Prostate gland (tissue), 2 donors: Measurements from ENCODE around the gene MRPS9.

Experiments used
- CTCF ChIP-seq, 4 experiments: fragments of 200-600 bp in 2 of 4; fragments of 450-650 bp in 2 of 4; sonication (generic) in 2 of 4; IDR thresholded peaks; 1 replicate in 3 of 4; 2 replicates in 1 of 4; pipeline ENCODE4 v1.5.1; 2016 to 2019; ENCODE audit warnings: antibody characterized with exemption in 4 of 4, mild to moderate bottlenecking in 2 of 4, moderate library complexity in 2 of 4
- POLR2A ChIP-seq: fragments of 450-650 bp; IDR thresholded peaks from one replicate; pipeline ENCODE4 v1.6.1; 2016; ENCODE audit warnings: antibody characterized with exemption, mild to moderate bottlenecking

GRCh38 chr2:105087273-105087672, 49.4 kb downstream of the MRPS9 start:
- TF ChIP-seq CTCF (IDR thresholded peaks at IDR 0.05) (no peak), POLR2A (no peak)
